OCI-LY1 (cell line): ENCODE measurements around the gene CREB3L2.

Source experiments
- CTCF ChIP-seq: fragments of 200-600 bp; sonication (generic), shearing (Covaris generic); IDR thresholded peaks from 2 replicates; pipeline ENCODE4 v1.5.1; 2017; ENCODE audit warnings: mild to moderate bottlenecking, antibody characterized with exemption, low read length, moderate library complexity, mixed read lengths
- EZH2 ChIP-seq: fragments of 200-600 bp; sonication (generic), shearing (Covaris generic); IDR thresholded peaks from 2 replicates; pipeline ENCODE4 v1.8.0; 2017; ENCODE audit warnings: borderline replicate concordance, mixed run types, mild to moderate bottlenecking, antibody characterized with exemption, low read length, moderate library complexity, mixed read lengths

- TF ChIP-seq CTCF (no peak), EZH2 (no peak)
These were observed 34.5 kb downstream of the CREB3L2 start for GRCh38 chr7:137967143-137968018.
